Left ventricle myocardium inferior (tissue), 1 donor: ENCODE measurements around the gene LMO1. TPM values are rescaled to one million over a fixed set of nuclear protein-coding genes. Genes with fewer than 3 reads are reported as not detected.

Experiments used
- DNase-seq: peaks from one replicate; pipeline ENCODE4 v3.0.0-alpha.2; 2020
- H3K27ac ChIP-seq: fragments of 200-600 bp; replicated peaks from 2 replicates; pipeline ENCODE4 v1.8.0; 2021
- H3K27me3 ChIP-seq: fragments of 200-600 bp; 2 replicates; pipeline ENCODE4 v1.8.0; 2021; ENCODE audit warnings: low read depth
- H3K36me3 ChIP-seq: fragments of 200-600 bp; 2 replicates; pipeline ENCODE4 v1.8.0; 2021
- H3K4me1 ChIP-seq: fragments of 200-600 bp; 2 replicates; pipeline ENCODE4 v1.8.0; 2021
- H3K4me3 ChIP-seq: fragments of 200-600 bp; 2 replicates; pipeline ENCODE4 v1.8.0; 2021; ENCODE audit warnings: mild to moderate bottlenecking, moderate library complexity
- H3K9me3 ChIP-seq: fragments of 200-600 bp; replicated peaks from 2 replicates; pipeline ENCODE4 v1.8.0; 2021
- intact Hi-C: fragments of 100-400 bp; cut with micrococcal nuclease; formaldehyde crosslinking; loops from one replicate; pipeline ENCODE4 v1.11.0; 2022
- total RNA-seq: library from RNA; stranded (reverse); fragmentation: NEBNext Ultra II Directional; extraction: Animal tissue kit (Norgen Biotek cat#: 25700); gene quantifications from one replicate; pipeline ENCODE4 v1.2.1, GENCODE V29; 2021
- TF ChIP-seq, protein P1 (sequence below): fragments of 200-600 bp; IDR thresholded peaks from 2 replicates; pipeline ENCODE4 v1.8.0; 2021; ENCODE audit warnings: antibody characterized with exemption, mild to moderate bottlenecking, borderline replicate concordance
- donor health status: DM: no; HTN: yes; CAD: no; lungs with severe emphysema.

Gene LMO1
- total RNA-seq, 1 donor from 2014 or later, result 2.3 TPM

DNA sequence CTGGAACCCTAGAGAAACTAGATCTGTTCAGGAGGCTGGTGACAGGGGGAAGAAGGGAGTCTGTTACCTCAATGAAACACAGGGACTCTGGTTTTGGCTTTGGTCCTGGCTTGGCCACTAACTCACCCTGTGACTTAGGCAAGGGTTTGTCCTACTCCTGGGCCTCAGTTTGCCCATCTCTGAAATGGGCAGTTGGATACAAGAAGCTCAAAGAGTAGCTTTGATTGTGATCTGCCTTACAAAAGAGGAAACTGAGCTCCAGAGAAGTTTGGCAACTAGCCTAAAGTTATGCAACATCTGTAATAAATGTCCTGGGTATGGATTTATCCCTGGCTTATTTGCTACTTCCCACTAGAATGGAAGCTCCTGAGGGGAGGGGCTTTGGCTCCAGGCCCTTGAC is 24.0 kb upstream of the LMO1 start:
- Histone ChIP-seq H3K27ac (no peak overlapping the region), H3K36me3 (no peaks in the 10 kb centered on the region), H3K4me3 (no peak overlapping the region), H3K9me3 (no peaks in the 10 kb centered on the region), H3K27me3 (peaks cover 5% of the 10 kb centered on the region), H3K4me1 (peaks cover 23% of the 10 kb centered on the region)
- intact Hi-C loops, result no loop called here
- no peak for DNase-seq
- TF ChIP-seq, protein P1, sequence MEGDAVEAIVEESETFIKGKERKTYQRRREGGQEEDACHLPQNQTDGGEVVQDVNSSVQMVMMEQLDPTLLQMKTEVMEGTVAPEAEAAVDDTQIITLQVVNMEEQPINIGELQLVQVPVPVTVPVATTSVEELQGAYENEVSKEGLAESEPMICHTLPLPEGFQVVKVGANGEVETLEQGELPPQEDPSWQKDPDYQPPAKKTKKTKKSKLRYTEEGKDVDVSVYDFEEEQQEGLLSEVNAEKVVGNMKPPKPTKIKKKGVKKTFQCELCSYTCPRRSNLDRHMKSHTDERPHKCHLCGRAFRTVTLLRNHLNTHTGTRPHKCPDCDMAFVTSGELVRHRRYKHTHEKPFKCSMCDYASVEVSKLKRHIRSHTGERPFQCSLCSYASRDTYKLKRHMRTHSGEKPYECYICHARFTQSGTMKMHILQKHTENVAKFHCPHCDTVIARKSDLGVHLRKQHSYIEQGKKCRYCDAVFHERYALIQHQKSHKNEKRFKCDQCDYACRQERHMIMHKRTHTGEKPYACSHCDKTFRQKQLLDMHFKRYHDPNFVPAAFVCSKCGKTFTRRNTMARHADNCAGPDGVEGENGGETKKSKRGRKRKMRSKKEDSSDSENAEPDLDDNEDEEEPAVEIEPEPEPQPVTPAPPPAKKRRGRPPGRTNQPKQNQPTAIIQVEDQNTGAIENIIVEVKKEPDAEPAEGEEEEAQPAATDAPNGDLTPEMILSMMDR, result no peak

DNA sequence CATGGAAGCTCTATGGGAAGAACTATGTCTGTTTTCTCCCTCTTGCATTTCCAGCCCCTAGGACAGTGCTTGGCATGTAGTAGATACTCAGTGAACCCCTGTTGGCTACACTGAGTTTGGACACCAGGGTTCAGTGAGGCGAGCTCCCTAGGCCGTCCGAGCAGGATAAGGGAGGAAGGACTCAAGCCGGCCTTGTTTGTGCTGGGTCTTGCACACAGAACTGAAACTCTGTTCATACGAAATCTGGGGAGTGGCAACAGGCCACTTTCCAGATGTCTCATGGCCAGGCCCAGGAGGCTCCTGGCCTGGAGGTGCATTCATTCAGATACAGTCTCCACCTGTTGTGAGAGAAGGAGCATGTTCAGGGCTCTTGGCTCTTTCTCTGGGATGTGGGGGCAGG is 23.6 kb upstream of the LMO1 start:
- Histone ChIP-seq H3K9me3 (no peaks in the 10 kb centered on the region), H3K27ac (no peak overlapping the region), H3K4me1 (peaks cover 23% of the 10 kb centered on the region), H3K27me3 (peaks cover 5% of the 10 kb centered on the region), H3K36me3 (no peaks in the 10 kb centered on the region), H3K4me3 (no peak overlapping the region)
- TF ChIP-seq, protein P1, result no peak
- DNase-seq, result no peak
- intact Hi-C loops, result no loop called here

DNA sequence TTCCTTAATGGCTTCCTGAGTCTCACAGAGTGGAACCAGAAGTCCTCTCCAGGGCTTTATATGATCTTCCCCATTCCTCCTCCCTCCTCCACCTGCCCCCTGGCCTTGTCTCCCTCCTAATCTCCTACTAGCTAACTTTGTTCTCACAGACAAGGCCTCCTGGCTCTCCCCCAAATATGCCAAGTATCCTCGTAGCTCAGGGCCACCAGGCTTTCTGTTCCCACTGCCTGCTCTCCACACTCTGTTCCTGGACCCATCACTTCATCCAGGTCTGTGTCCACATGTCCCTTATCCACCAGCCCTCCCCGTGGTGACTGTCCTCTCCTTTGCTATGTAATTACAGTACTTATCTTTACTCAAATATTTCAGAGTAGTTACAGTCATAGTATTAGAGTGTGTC is 23.2 kb upstream of the LMO1 start:
- no peak for DNase-seq
- no peaks in the 10 kb centered on the region for H3K9me3 ChIP-seq
- H3K4me1 ChIP-seq, result peaks cover 23% of the 10 kb centered on the region
- intact Hi-C loops, result no loop called here
- TF ChIP-seq, protein P1, result no peak
- no peak overlapping the region for H3K4me3 ChIP-seq
- no peaks in the 10 kb centered on the region for H3K36me3 ChIP-seq
- H3K27me3 ChIP-seq, result peaks cover 5% of the 10 kb centered on the region
- H3K27ac ChIP-seq, result no peak overlapping the region

DNA sequence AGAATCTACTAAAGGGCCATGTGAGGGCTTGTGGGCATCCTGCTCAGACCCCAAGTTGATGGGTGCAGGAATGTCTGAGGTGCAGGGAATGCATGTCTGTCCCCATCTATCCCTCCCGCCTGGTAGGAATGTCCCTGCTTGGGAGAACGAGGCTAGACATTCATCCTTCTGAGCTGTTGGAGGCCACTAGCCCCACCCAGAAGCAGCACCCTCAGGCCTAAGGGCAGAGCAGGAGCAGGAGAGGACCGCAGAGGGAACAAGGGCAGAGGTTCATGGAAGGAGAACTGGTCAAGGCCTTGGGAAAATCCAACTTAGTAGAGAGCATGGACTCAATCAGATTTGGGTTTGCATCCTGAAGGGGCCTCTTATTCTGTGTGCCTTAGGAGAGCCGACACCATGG is 22.1 kb upstream of the LMO1 start:
- peaks cover 23% of the 10 kb centered on the region for H3K4me1 ChIP-seq
- no peak overlapping the region for H3K4me3 ChIP-seq
- TF ChIP-seq, protein P1, result no peak
- no peak for DNase-seq
- H3K27me3 ChIP-seq, result peaks cover 5% of the 10 kb centered on the region
- no peak overlapping the region for H3K27ac ChIP-seq
- no peaks in the 10 kb centered on the region for H3K36me3 ChIP-seq
- intact Hi-C loops, result no loop called here
- H3K9me3 ChIP-seq, result peaks cover 4% of the 10 kb centered on the region

DNA sequence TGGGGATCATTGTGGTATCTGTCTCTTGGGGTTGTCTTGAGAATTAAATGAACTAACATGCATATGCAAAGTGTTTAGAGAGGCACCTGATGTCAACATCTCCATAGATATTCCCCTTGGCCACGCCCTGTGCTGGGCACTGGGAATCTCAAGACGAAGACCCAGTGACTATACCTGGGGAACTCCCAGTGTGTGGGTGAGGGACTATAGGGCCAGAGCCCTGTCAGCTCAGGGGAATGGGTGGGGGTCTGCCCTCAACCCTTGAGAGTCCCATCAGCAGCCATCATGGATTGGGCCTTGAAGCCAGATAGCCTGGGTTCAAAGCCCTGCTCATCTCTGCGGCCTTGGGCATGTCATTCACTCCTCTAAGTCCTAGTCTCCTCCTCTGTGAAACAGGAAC is 21.6 kb upstream of the LMO1 start:
- Histone ChIP-seq H3K36me3 (no peaks in the 10 kb centered on the region), H3K27me3 (peaks cover 5% of the 10 kb centered on the region), H3K27ac (no peak overlapping the region), H3K9me3 (peaks cover 4% of the 10 kb centered on the region), H3K4me1 (peaks cover 20% of the 10 kb centered on the region), H3K4me3 (no peak overlapping the region)
- intact Hi-C loops, result no loop called here
- DNase-seq, result no peak
- TF ChIP-seq, protein P1, result no peak
